Stimulated activated CD4-positive, alpha-beta T cell treated with anti-CD3 and anti-CD28 coated beads, Interleukin-12 subunit alpha, Interleukin-12 subunit beta, amount 100 ng/mL, for 48 hours (primary cell): ENCODE data around the gene HEATR5B.
"Not testable (repeated sequence)": the region's sequence is repeated elsewhere in the genome, so short reads cannot be mapped to it uniquely, and the experiment has no call there.

Source experiments
- DNase-seq, 3 donors: peaks; one replicate each; pipeline ENCODE4 v3.0.0-alpha.2; 2020; ENCODE audit warnings: low read depth in 2 of 3, low spot score in 1 of 3

Gene HEATR5B

GRCh38 chr2:36982467-36982866 lies 101.7 kb downstream of the HEATR5B start:
- DNase-seq: no peak

- DNase-seq: no peak
Observed at GRCh38 chr2:36981911-36982310, 102.3 kb downstream of the HEATR5B start.

DNA sequence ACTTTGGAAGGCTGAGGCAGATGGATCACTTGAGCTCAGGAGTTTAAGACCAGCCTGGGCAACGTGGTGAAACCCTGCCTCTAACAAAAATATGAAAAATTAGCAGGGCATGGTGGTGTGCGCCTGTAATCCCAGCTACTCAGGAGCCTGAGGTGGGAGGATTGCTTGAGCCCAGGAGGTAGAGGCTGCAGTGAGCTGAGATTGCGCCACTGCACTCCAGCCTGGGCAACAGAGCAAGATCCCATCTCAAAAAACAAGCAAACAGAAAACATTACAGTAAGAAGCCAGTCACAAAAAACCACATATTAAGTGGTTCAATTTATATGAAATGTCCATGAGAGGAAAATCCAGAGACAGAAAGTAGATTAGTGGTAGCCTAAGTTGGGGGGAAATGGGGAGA lies 105.2 kb downstream of the HEATR5B start:
- not testable (repeated sequence) for DNase-seq

GRCh38 chr2:36976065-36976464 lies 108.1 kb downstream of the HEATR5B start:
- no peak for DNase-seq

- DNase-seq: no peak
Observed at GRCh38 chr2:36975306-36975705, 108.9 kb downstream of the HEATR5B start.

DNA sequence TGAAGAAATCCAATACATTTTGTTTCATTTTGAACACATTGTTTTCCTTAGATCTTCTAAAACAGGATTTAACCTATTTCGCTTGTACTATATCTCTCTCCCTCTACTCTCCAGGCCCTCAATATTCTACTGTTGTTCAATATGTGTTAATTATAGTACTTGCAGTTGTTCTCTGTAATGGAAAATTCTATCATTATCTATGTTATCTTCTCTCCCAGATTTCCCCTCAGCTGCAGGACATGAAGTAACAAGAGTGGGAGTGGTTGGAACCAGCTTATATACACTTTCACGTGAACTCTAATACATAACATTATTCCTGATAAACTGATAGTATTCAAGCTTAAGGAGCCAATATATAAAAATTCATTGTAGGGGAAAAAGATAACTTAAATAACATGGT lies 110.9 kb downstream of the HEATR5B start:
- no peak for DNase-seq

DNA sequence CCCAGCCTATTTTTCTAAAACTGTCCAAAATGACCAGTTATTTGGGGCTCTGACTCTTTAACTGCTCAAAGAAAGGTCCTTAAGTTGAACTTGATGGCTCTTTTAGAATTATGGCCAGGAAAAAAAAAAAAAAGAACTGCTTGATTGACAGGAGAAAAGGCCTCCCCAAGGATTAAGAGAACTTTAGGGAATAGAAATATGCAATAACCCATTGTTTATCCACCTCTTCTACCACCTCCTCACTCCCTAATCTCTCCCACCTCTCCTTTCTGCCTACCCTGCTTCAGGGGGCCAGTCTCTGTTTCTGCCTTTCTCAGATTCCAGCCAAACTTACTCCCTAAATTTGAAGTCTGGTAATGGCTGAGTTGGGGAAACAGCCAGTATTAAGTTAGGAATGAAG lies 112.2 kb downstream of the HEATR5B start:
- no peak for DNase-seq

DNA sequence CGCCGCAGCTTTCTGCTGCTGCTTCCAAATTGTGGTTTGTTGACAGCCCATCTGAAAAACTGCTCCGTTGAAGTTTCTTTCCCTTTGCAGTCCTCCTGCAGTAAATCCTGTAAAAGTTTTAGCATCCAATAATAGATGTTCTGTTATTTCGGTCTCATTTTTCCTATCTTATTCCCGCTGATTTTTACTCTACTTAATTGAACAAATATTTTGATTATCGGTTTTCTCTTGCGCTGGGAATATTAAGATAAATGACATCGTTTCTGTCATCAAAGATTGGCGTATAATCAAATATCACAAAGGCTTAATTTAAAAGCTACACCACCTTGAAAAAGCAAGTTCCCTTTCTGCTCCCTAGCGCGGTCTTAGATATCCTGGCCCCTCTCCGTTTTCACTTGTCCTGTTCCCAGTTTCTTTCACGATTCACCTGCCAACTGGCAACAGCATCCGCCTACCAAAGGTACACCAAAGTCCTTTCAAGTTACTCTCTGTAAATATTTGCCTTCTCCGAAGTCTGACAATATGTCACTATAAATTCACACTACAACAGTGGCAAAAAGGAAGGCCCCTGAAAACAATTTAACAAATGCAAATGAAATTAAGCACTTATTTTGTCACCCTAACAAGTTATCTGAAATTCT lies 116.8 kb downstream of the HEATR5B start:
- no peak for DNase-seq

DNA sequence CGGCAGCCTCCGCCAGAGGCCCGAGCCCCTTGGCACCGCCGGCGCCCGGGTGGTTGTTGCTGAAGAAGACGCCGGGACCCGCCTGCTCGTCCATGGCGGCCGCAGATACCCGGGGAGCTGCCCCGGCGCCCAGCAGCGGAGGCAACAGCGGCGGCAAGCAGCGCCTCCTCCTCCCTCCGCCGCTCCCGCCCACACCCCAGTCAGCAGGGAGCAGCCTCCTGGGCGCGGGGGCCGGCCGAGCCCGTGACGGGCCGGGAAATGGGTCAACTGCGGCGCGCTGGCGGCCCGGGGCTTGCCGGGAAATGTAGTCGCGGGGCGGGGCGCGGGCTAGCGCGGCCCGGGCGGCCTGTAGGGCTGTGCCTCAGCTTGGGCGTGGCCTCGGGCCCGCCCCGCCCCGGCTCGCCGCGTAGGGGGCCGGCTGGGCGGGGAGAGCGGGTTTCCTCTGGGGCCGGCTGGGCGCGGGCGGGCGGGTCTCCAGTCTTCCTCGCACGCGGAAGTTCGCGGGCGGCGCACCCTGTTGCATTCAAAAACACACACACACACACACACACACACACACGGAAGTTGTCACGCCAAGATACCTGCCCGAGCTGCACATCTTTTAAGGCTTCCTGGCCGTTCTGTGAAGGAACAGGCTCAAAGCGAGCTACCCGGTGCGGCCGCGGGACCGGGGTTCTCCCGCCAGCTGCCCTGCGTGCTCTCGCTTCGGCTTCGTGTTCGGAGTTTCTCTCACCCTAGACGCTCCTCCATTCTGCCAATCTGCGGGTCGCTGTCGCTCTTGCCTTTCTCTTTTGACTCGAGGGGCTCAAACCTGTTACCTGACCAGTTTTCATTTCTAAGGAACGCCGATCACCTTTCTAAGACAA lies 117.6 kb downstream of the HEATR5B start, which contains the start of gene STRN:
STRN (minus strand) TSS at position 167 of the 866 bp plus-strand sequence; CDS start at position 94, 73 bp downstream.
- peak; percentile 91 to 97 (median 94) for DNase-seq

- peak in 2 of 3 donors; percentile 5 to 28 for DNase-seq
Observed at GRCh38 chr2:36965751-36966369, 118.3 kb downstream of the HEATR5B start.

DNA sequence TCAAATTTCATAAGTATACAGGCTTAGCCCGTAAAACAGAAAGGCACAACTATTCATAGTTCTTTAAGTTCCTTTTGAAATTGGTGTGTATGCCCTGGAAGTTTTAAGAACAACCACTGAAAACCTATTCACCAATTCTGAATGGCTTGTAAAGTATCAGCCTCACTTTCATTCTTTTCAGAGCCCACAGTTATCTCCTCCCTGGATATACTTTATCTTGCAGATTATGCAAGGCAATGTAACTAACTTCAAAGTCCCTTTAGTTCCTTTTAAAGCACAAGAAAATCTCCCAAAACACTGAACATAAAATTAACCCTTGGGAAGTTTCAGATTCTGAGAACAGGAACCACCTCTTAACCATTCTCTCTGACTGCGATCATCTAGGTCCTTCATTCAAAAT lies 119.0 kb downstream of the HEATR5B start:
- DNase-seq: no peak

GRCh38 chr2:36964496-36965058 lies 119.6 kb downstream of the HEATR5B start:
- no peak for DNase-seq

DNA sequence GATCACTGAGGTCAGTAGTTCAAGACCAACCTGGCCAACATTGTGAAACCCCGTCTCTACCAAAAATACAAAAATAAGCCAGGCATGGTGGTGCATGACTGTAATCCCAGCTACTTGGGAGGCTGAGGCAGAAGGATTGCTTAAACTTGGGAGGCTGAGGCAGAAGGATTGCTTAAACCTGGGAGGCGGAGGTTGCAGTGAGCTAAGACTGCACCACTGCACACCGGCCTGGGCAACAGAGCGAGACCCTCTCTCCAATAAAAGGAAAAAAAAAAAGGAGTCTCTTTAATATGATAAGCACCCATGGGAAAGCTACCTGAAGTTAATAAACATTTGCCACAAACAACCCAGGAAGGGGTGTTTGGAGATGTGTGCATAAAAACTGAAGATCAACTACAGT lies 120.4 kb downstream of the HEATR5B start:
- no peak for DNase-seq

DNA sequence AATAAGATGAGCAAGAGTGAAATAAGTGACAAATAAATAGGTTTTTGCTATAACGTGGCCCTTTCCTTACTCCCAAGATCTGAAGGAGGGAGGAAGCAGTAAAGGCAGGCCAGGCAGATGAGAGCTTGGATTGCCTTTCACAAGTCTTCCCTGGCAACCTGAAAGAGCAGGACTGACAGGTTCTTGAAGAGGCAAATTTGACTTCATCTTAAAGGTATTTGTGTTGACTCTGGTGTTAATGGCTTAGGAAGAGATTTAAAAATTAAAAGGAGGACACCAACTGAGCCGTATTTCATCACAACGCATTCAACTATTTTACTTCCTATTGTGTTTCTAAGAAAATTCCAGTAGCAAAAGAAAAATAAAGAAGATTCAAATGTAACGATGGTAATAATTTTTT lies 121.1 kb downstream of the HEATR5B start:
- no peak for DNase-seq

DNA sequence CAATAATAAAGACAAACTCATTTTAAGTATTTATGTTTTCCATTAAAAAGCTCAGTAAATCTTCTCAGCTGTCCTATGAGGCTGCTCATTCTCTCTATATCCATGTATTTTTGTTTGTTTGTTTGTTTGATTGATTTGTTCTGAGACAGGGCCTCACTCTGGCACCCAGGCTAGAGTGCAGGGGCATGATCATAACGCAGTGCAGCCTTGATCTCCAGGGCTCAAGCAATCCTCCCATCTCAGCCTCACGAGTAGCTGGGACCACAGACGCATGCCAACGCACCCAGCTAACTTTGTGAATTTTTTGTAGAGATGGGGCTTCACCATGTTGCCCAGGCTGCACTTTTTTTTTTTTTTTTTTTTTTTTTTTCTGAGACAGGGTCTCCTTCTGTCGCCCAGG lies 123.4 kb downstream of the HEATR5B start:
- DNase-seq: no peak

- DNase-seq: no peak
Observed at GRCh38 chr2:36960005-36960675, 124.0 kb downstream of the HEATR5B start.

- no peak for DNase-seq
Observed at GRCh38 chr2:36954977-36955607, 129.1 kb downstream of the HEATR5B start.

- no peak for DNase-seq
Observed at GRCh38 chr2:36952748-36953197, 131.4 kb downstream of the HEATR5B start.

DNA sequence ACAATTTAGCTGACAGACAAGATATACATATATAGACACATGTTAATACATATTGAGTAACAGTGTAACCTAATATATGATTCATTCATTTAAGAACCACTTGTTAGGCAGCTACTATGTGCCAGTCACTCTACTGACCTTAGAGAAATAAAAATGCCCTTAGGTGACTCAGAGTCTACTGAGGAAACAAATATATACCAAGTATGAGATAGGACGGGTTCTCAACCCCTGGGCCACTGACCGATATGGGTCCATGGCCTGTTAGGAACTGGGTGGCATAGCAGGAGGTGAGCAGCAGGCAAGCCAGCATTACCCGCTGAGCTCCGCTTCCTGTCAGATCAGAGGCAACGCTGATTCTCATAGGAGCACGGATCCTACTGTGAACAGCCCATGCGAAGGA lies 132.6 kb downstream of the HEATR5B start:
- no peak for DNase-seq

DNA sequence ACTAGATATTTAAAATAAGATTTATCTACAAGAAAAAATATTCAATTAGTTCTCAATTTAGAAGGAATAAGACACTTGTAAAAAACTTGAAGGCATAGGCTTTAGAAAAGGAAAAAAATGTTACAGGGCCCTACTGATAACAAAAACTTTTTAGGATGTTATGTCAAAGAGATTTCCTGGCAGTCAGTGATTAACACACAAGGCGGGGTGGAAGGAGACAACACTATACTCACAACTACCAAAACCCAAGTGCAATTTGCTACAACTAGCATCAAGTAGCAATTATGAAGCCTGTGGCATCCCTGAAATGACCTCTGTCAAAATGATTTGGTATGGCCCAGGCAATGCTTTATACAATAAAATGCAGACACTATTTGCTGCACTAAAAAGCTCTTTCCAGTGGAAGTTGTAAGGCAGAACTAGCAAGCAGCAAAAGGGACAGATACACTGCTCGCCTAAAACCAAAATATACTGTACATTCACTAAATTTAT lies 133.1 kb downstream of the HEATR5B start:
- DNase-seq: no peak
